GM12873 (cell line): Measurements from ENCODE around the gene NFIA.

Source experiments
- CTCF ChIP-seq: IDR thresholded peaks from 2 replicates; pipeline ENCODE4 v1.5.1; 2012; ENCODE audit warnings: low read depth, mild to moderate bottlenecking, moderate library complexity, low read length, control low read depth; ENCODE audit not compliant: insufficient read depth; ENCODE audit errors: missing control alignments

NFIA gene

GRCh38 chr1:61463220-61463619 is 380.9 kb downstream of the NFIA start:
- TF ChIP-seq CTCF, result no peak

GRCh38 chr1:61469365-61469764 is 387.0 kb downstream of the NFIA start:
- TF ChIP-seq CTCF, result no peak

- TF ChIP-seq CTCF, result no peak
These were observed 390.5 kb downstream of the NFIA start for GRCh38 chr1:61472876-61473275.

GRCh38 chr1:61474269-61474817 is 392.0 kb downstream of the NFIA start:
- TF ChIP-seq CTCF, result no peak

GRCh38 chr1:61474963-61475362 is 392.6 kb downstream of the NFIA start:
- TF ChIP-seq CTCF, result no peak

GRCh38 chr1:61477301-61477700 is 394.9 kb downstream of the NFIA start:
- no peak for TF ChIP-seq CTCF

- TF ChIP-seq CTCF, result no peak
These were observed 398.0 kb downstream of the NFIA start for GRCh38 chr1:61480273-61480935.
